ENCODE results near the gene KRT31. TPM values are rescaled to one million over a fixed set of nuclear protein-coding genes. Genes with fewer than 3 reads are reported as not detected.
A peak's percentile ranks its signal among the peaks of the same experiment; 100 is the strongest.

KRT31 gene
- total RNA-seq, 1 donor from 2014 or later, result not detected

DNA sequence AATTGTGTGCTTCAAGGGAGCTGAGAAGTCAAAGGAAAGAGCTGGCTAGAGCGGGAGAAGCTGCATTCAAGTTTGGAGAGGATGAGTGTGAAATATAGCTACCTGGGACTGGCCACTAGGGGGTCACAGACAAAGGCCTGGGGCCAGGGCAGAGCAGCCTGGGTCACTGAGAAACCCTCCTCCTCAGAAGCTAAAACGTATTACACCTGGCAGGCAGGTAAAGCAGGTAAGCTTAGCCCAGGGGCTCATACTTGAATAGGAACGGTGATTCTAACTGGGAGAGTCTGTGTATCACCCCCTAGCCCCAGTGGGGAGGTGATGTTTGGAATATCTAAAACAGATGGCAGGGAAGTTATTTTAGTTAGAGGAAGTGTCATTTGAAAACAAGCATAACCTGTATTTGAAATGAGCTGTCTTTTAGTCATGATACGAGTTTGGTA is 20.2 kb upstream of the KRT31 start:
- no peaks in the 10 kb centered on the region for H3K27me3 Mint-ChIP-seq (ENCODE audit: low read depth)
- no peak for DNase-seq (ENCODE audit: low read depth, low spot score)

DNA sequence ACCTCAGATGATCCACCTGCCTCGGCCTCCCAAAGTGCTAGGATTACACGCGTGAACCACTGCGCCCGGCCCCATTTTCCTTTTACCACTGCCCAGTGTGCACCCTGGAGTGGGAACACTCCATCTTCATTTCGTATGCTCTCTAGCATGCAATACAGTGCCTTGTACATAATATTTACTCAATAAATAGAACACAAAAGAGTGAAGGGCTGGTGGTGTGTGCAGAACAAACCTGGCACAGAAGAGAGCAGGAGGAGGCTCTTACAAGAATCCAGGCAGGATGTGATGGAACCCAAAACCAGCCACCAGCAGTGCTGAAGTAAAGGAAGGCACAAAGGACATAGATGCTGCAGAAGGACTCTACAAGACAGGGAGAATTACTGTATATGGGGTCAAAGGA is 19.7 kb upstream of the KRT31 start:
- no peaks in the 10 kb centered on the region for H3K36me3 Mint-ChIP-seq (ENCODE audit: low read depth)
- H3K4me1 Mint-ChIP-seq, result peaks cover 31% of the 10 kb centered on the region
- DNase-seq (ENCODE audit: low read depth, low spot score), result no peak
- peak overlapping the region; percentile 63 for H3K27ac Mint-ChIP-seq (ENCODE audit: unreplicated experiment)
- no peaks in the 10 kb centered on the region for H3K27me3 Mint-ChIP-seq (ENCODE audit: low read depth)
- no peak overlapping the region for H3K4me3 Mint-ChIP-seq
- TF ChIP-seq, protein P1, sequence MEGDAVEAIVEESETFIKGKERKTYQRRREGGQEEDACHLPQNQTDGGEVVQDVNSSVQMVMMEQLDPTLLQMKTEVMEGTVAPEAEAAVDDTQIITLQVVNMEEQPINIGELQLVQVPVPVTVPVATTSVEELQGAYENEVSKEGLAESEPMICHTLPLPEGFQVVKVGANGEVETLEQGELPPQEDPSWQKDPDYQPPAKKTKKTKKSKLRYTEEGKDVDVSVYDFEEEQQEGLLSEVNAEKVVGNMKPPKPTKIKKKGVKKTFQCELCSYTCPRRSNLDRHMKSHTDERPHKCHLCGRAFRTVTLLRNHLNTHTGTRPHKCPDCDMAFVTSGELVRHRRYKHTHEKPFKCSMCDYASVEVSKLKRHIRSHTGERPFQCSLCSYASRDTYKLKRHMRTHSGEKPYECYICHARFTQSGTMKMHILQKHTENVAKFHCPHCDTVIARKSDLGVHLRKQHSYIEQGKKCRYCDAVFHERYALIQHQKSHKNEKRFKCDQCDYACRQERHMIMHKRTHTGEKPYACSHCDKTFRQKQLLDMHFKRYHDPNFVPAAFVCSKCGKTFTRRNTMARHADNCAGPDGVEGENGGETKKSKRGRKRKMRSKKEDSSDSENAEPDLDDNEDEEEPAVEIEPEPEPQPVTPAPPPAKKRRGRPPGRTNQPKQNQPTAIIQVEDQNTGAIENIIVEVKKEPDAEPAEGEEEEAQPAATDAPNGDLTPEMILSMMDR (conservative IDR thresholded peaks at IDR 0.05), result no peak
- H3K9me3 Mint-ChIP-seq, result peaks cover 2% of the 10 kb centered on the region

More for the DNA sequence above, 20.2 kb upstream of the KRT31 start:
- Mint-ChIP-seq H3K4me3 (no peak overlapping the region), H3K9me3 (peaks cover 2% of the 10 kb centered on the region), H3K4me1 (peaks cover 30% of the 10 kb centered on the region), H3K36me3 (ENCODE audit: low read depth) (no peaks in the 10 kb centered on the region), H3K27ac (ENCODE audit: unreplicated experiment) (no peak overlapping the region)
- TF ChIP-seq, protein P1 (conservative IDR thresholded peaks at IDR 0.05), result peak; percentile 66

DNA sequence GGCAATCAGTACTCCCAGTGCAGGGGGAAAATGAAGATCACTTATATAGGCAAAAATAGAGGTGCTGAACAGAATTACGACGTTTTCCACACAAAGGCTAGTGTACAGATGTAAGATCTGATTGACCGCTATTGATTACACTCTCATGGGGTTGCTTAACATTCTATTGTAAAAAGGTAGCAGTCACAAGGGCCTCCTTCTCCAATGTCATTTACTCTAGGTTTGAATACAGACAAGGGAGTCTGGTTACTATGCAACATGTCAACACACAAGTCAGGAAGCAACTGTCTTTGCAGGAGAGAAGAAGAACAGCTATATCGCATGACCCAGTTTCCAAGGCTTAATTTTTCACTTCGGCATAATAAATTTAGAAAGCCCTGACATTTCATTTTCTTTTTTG is 19.1 kb upstream of the KRT31 start:
- Mint-ChIP-seq H3K9me3 (peaks cover 2% of the 10 kb centered on the region), H3K27me3 (ENCODE audit: low read depth) (no peaks in the 10 kb centered on the region), H3K36me3 (ENCODE audit: low read depth) (no peaks in the 10 kb centered on the region), H3K4me3 (no peak overlapping the region), H3K27ac (ENCODE audit: unreplicated experiment) (no peak overlapping the region), H3K4me1 (peaks cover 35% of the 10 kb centered on the region)
- DNase-seq (ENCODE audit: low read depth, low spot score), result no peak
- TF ChIP-seq, protein P1 (conservative IDR thresholded peaks at IDR 0.05), result no peak

DNA sequence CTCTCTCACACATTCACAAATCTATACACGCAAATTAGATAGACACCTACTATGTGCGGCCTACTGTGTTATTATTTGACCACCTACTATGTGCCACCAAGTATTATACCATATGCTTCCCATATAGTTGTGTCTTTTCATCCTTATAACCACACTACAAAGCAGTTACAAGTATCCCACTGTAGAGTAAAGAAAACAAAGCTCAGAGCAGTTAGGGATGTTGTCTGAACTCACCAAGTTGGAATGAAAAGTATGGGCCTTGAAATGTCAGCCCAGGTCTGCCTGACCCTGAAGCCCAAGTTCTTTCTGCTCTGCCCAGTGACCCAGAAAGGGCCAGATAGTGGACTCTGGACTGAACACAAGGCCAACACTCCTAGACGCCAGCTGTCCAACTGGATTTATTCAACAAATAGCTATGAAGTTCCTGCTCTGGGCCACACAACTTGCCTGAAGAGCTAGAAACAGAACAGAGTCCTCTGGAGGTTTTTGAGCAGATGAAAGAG is 18.5 kb upstream of the KRT31 start:
- Mint-ChIP-seq H3K9me3 (peaks cover 2% of the 10 kb centered on the region), H3K4me3 (no peak overlapping the region), H3K27me3 (ENCODE audit: low read depth) (no peaks in the 10 kb centered on the region), H3K27ac (ENCODE audit: unreplicated experiment) (no peak overlapping the region), H3K4me1 (peaks cover 37% of the 10 kb centered on the region), H3K36me3 (ENCODE audit: low read depth) (no peaks in the 10 kb centered on the region)
- DNase-seq (ENCODE audit: low read depth, low spot score), result no peak
- TF ChIP-seq, protein P1 (conservative IDR thresholded peaks at IDR 0.05), result no peak

- peaks cover 40% of the 10 kb centered on the region for H3K4me1 Mint-ChIP-seq
- TF ChIP-seq, protein P1 (conservative IDR thresholded peaks at IDR 0.05), result no peak
- H3K27me3 Mint-ChIP-seq (ENCODE audit: low read depth), result no peaks in the 10 kb centered on the region
- H3K27ac Mint-ChIP-seq (ENCODE audit: unreplicated experiment), result no peak overlapping the region
- peaks cover 2% of the 10 kb centered on the region for H3K9me3 Mint-ChIP-seq
- H3K36me3 Mint-ChIP-seq (ENCODE audit: low read depth), result no peaks in the 10 kb centered on the region
- H3K4me3 Mint-ChIP-seq, result no peak overlapping the region
- no peak for DNase-seq (ENCODE audit: low read depth, low spot score)
Observed at GRCh38 chr17:41415411-41415810, 18.0 kb upstream of the KRT31 start.

Data from neural crest cell (in vitro differentiated cells).